Gastrocnemius medialis (tissue), 4 donors: ENCODE measurements around the gene FBXL13.
"Not testable (repeated sequence)": the region's sequence is repeated elsewhere in the genome, so short reads cannot be mapped to it uniquely, and the experiment has no call there.

ENCODE experiments used
- POLR2A ChIP-seq, 2 donors: fragments of 450-650 bp; IDR thresholded peaks; one replicate each; pipeline ENCODE4 v1.6.1; 2017; ENCODE audit warnings: antibody characterized with exemption in 2 of 2, mild to moderate bottlenecking in 2 of 2, moderate library complexity in 2 of 2
- TF ChIP-seq, protein P1 (sequence below), 5 experiments: fragments of 450-650 bp in 3 of 5; fragments of 200-600 bp in 2 of 5; sonication (generic) in 2 of 5; IDR thresholded peaks in 4 of 5; conservative IDR thresholded peaks in 1 of 5; 1 replicate in 4 of 5; 2 replicates in 1 of 5; pipeline ENCODE4 v1.5.1; 2016 to 2019; ENCODE audit warnings: antibody characterized with exemption in 5 of 5, mild to moderate bottlenecking in 3 of 5, moderate library complexity in 3 of 5

DNA sequence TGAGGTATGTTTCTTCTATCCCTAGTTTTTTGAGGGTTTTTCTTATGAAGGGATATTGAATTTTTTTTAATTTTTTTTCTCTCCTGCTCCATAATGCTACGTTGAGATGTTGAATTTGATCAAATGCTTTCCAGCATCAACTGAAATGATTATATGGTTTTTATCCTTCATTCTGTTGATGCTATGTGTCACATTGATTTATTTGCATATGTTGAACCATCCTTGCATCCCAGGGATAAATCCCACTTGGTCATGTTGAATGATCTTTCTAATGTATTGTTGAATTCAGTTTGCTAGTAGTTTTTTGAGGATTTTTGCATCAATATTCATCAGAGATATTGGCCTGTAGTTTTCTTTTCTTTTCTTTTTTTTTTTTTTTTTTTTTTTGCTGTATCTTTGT is 171.0 kb downstream of the FBXL13 start:
- TF ChIP-seq, protein P1, sequence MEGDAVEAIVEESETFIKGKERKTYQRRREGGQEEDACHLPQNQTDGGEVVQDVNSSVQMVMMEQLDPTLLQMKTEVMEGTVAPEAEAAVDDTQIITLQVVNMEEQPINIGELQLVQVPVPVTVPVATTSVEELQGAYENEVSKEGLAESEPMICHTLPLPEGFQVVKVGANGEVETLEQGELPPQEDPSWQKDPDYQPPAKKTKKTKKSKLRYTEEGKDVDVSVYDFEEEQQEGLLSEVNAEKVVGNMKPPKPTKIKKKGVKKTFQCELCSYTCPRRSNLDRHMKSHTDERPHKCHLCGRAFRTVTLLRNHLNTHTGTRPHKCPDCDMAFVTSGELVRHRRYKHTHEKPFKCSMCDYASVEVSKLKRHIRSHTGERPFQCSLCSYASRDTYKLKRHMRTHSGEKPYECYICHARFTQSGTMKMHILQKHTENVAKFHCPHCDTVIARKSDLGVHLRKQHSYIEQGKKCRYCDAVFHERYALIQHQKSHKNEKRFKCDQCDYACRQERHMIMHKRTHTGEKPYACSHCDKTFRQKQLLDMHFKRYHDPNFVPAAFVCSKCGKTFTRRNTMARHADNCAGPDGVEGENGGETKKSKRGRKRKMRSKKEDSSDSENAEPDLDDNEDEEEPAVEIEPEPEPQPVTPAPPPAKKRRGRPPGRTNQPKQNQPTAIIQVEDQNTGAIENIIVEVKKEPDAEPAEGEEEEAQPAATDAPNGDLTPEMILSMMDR (IDR thresholded peaks at IDR 0.05 in 4 of 5, conservative IDR thresholded peaks at IDR 0.05 in 1 of 5): not testable (repeated sequence)
- TF ChIP-seq POLR2A (IDR thresholded peaks at IDR 0.05): not testable (repeated sequence)
